ENCODE data around the gene BSDC1. TPM values are rescaled to one million over a fixed set of nuclear protein-coding genes. Genes with fewer than 3 reads are reported as not detected.
"Not testable (repeated sequence)": the region's sequence is repeated elsewhere in the genome, so short reads cannot be mapped to it uniquely, and the experiment has no call there.

The BSDC1 gene
- 45.1 and 52.7 TPM in 2 replicates for total RNA-seq (2014; rRNA removed; shearing (Covaris generic))

DNA sequence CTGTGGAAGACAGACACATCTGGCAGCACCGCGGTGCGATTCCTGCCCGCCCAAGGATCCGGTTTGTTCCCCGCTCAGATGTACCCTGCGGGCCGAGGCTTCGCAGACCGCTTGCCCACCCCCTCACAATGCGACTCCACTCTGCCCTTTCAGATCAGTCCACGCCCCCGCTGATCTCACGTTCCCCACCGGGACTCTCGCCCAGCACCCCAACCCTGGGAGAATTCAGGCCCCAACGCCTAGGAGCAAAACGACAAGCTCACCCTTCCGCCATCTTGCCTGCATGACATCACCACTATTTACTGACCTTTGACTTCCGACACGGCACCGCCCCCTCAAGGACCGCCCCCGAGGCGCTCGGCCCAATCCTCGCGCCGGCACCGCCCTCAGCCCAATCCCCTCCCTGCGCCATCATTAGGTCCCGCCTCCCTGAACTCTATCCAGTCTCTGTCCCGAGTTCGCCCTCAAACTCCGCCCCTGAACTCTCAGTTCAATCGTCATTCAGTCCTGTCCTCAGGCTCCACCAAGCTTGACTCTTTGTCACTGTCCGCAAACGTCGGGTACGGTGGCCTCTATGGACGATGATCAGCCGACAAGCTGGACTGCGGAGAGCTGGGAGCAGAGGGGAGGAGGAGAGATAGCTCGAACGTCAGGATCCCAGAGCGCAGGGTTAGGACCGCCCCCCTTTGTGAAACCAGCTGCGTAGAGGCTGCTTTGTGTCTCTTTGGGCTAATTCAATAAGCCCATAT, at the start of gene BSDC1:
BSDC1 (minus strand) TSS at position 301 of the 749 bp plus-strand sequence; CDS start at position 274, 27 bp downstream.
- DNase-seq (ENCODE audit: low read depth), result peak; percentile 99

DNA sequence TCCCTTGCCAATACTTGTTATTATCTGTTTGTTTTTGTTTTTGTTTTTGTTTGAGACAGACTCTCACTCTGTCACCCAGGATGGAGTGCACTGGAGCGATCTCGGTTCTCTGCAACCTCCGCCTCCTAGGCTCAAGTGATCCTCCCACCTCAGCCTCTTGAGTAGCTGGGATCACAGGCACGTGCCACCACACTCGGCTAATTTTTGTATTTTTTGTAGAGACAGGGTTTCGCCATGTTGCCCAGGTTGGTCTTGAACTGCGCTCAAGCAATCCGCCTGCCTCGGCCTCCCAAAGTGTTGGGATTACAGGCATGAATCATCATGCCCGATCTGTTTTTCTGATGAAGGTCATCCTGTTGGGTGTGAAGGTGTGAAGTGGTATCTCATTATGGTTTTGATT, 47.2 kb upstream of the BSDC1 start:
- not testable (repeated sequence) for DNase-seq (ENCODE audit: low read depth)

- not testable (repeated sequence) for DNase-seq (ENCODE audit: low read depth)
Measured at GRCh38 chr1:32438777-32439176, 44.5 kb upstream of the BSDC1 start.

DNA sequence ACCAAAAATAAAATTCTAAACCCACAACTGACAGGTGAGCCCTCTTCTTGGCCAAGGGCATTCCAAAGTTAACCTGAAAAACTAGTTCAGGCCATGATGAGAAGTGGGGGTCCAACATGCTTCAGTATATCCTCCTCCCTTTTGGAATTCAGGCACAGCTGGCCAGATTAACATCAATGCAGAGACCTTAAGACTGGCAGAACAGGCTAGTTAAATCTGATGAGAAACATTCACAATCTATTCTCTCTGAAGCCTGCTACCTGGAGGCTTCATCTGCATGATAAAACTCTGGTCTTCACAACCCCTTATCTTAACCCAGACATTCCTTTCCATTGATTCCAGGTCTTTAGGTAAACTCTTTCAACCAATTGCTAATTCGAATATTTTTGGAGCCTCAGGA, 43.9 kb upstream of the BSDC1 start:
- DNase-seq (ENCODE audit: low read depth), result no peak

- DNase-seq (ENCODE audit: low read depth), result peak; percentile 19
Measured at GRCh38 chr1:32431736-32432400, 37.6 kb upstream of the BSDC1 start.

GRCh38 chr1:32427264-32427963, 33.2 kb upstream of the BSDC1 start:
- no peak for DNase-seq (ENCODE audit: low read depth)

- DNase-seq (ENCODE audit: low read depth), result no peak
Measured at GRCh38 chr1:32426489-32427255, 32.4 kb upstream of the BSDC1 start.

GRCh38 chr1:32421775-32422174, 27.5 kb upstream of the BSDC1 start:
- DNase-seq (ENCODE audit: low read depth), result no peak

GRCh38 chr1:32414186-32414886, 20.1 kb upstream of the BSDC1 start:
- no peak for DNase-seq (ENCODE audit: low read depth)

DNA sequence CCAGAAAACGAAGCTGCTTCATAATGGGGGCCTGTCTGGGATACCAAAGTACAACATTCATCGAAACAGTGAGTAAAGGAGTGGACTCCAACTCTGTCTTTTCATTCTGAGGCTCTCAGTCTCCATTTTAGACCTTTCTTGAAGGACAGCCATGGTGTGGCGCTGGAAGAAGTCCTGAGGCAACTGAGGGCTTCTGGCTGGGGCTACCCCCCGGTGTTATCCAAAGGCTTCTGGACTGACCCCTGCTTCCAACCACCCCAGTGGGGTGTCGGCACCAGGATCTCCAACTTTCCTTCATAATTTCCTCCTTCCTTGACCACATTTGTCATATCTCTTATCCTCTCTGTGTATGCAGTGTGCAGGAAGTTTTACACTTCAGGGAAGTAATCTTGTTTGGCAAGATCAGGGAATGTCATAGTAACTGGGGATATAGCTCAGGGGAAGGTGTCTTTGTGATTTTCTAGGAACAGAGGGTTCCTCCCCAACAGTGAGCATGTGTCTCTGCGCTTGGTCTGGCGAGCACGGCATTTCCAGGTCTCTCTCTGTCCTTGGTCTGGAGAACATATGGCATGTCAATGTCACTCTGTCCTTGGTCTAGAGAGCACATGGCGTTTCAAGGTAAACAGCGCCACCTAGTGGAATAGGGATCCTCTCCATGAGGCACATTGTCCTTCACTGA, 19.4 kb upstream of the BSDC1 start:
- peak; percentile 78 for DNase-seq (ENCODE audit: low read depth)

GRCh38 chr1:32411261-32411660, 17.0 kb upstream of the BSDC1 start:
- DNase-seq (ENCODE audit: low read depth), result no peak

GRCh38 chr1:32406629-32407111, 12.4 kb upstream of the BSDC1 start:
- no peak for DNase-seq (ENCODE audit: low read depth)

DNA sequence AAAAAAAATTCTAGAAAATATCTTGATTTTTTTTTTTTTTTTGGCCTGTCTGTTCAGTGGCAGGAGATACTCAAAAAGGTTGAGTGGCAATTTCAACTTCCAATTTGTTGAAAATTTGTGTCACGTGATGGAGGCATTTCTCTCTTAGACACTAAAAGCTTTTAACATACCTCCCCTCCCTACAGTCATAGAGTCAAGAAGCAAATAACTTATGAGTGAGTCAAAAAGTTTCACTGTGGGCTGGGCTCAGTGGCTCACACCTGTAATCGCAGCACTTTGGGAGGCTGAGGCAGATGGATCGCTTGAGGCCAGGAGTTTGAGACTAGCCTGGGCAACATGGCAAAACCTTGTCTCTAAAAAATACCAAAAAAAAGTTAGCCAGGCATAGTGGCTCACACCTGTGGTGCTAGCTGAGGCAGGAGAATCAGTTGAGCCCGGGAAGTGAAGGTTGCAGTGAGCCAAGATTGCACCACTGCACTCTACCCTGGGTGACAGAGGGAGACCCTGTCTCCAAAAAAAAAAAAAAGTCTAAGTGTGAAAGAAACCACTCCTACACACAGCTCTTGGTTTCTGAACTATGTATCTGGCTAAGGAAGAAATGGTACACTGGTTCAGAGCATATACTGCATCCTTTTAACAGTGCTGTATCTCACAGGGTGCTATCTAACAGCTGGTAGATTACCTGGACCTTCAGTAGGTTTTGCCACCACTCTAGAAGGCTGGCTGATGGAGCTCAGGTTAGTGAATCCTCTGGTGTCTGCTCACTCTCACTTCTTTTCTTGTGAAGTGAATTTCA, 11.6 kb upstream of the BSDC1 start:
- no peak for DNase-seq (ENCODE audit: low read depth)

GRCh38 chr1:32404946-32405345, 10.7 kb upstream of the BSDC1 start:
- DNase-seq (ENCODE audit: low read depth), result no peak

GRCh38 chr1:32400876-32401631, 6.8 kb upstream of the BSDC1 start:
- DNase-seq (ENCODE audit: low read depth), result peak; percentile 79

GRCh38 chr1:32399843-32400242, 5.6 kb upstream of the BSDC1 start:
- no peak for DNase-seq (ENCODE audit: low read depth)

DNA sequence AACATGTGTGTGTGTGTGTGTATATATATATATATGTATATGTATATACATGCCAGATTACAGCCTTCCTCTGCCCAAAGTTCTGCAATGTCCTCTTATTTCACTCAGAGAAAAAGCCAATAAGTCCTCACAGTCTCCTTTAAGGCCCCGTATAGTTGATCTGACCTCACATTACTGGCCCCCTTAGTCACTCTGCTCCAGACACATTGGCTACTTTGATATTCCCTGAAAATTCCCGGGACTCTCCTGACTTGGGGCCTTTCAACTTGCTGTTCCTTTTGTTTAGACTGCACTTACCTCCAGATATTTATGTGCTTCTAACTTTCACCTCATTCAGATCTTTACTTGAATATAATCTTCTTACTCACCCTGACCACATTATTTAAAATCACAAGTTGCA, 4.2 kb upstream of the BSDC1 start:
- peak; percentile 9 for DNase-seq (ENCODE audit: low read depth)

- DNase-seq (ENCODE audit: low read depth), result not testable (repeated sequence)
Measured at GRCh38 chr1:32396524-32396923, 2.3 kb upstream of the BSDC1 start.

- no peak for DNase-seq (ENCODE audit: low read depth)
Measured at GRCh38 chr1:32394890-32395432, 720 bp upstream of the BSDC1 start.

Data from RPMI7951 (cell line).